Keratinocyte (primary cell): Measurements from ENCODE around the gene PTPRN2.

Experiments
- EZH2 ChIP-seq: IDR thresholded peaks from one replicate; pipeline ENCODE4 v1.6.1; 2012; ENCODE audit warnings: inconsistent platforms, mild to moderate bottlenecking, low read length, moderate library complexity
- TF ChIP-seq, protein P1 (sequence below), 3 experiments: IDR thresholded peaks in 1 of 3; conservative IDR thresholded peaks in 1 of 3; optimal IDR thresholded peaks in 1 of 3; 2 replicates in 2 of 3; 3 replicates in 1 of 3; pipeline versions ENCODE3 to v1.5.1; 2011; ENCODE audit warnings: low read length in 3 of 3, mild to moderate bottlenecking in 3 of 3, moderate library complexity in 2 of 3, control low read depth in 1 of 3, inconsistent platforms in 1 of 3; ENCODE audit not compliant: insufficient read depth in 2 of 3; ENCODE audit errors: extremely low read depth in 1 of 3

DNA sequence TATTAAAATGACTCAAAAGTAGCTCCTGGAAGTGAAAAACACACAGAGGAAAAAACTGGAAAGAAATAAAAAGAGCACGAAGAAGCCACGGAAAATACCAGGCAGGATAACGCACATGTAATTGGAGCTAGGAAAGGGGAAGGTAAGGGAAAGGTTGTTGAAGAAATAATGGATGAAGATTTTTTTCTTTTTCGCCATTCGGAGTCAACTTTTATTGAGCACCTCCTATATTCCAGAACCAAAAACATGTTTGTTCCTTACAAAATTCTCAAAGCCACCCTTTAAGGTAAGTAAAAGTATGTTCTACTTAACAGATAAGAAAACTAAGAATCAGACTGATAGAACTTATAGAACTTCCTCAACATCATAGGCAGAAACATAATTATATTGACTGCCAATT lies 32.8 kb upstream of the PTPRN2 start:
- no peak for TF ChIP-seq EZH2
- TF ChIP-seq, protein P1, sequence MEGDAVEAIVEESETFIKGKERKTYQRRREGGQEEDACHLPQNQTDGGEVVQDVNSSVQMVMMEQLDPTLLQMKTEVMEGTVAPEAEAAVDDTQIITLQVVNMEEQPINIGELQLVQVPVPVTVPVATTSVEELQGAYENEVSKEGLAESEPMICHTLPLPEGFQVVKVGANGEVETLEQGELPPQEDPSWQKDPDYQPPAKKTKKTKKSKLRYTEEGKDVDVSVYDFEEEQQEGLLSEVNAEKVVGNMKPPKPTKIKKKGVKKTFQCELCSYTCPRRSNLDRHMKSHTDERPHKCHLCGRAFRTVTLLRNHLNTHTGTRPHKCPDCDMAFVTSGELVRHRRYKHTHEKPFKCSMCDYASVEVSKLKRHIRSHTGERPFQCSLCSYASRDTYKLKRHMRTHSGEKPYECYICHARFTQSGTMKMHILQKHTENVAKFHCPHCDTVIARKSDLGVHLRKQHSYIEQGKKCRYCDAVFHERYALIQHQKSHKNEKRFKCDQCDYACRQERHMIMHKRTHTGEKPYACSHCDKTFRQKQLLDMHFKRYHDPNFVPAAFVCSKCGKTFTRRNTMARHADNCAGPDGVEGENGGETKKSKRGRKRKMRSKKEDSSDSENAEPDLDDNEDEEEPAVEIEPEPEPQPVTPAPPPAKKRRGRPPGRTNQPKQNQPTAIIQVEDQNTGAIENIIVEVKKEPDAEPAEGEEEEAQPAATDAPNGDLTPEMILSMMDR (optimal IDR thresholded peaks at IDR 0.05 in 1 of 3, IDR thresholded peaks at IDR 0.05 in 1 of 3, conservative IDR thresholded peaks at IDR 0.05 in 1 of 3; ENCODE audit: extremely low read depth in 1 of 3, insufficient read depth in 2 of 3, low read length in 3 of 3), result no peak
